GM18951 (cell line): Measurements from ENCODE around the gene LETM1.
"Not testable (repeated sequence)": the region's sequence is repeated elsewhere in the genome, so short reads cannot be mapped to it uniquely, and the experiment has no call there.

ENCODE experiments used
- POLR2A ChIP-seq: IDR thresholded peaks from 4 replicates; pipeline ENCODE4 v1.6.1; 2011; ENCODE audit warnings: mild to moderate bottlenecking; ENCODE audit not compliant: insufficient read length, insufficient read depth; ENCODE audit errors: extremely low read depth
- in situ Hi-C: fragments of 300-500 bp; cut with MboI; formaldehyde crosslinking; loops from one replicate; pipeline ENCODE4 v1.12.0; 2022; ENCODE audit warnings: low sequenced_read_pairs, mixed read lengths, inconsistent platforms; ENCODE audit not compliant: unreplicated experiment

Gene LETM1

DNA sequence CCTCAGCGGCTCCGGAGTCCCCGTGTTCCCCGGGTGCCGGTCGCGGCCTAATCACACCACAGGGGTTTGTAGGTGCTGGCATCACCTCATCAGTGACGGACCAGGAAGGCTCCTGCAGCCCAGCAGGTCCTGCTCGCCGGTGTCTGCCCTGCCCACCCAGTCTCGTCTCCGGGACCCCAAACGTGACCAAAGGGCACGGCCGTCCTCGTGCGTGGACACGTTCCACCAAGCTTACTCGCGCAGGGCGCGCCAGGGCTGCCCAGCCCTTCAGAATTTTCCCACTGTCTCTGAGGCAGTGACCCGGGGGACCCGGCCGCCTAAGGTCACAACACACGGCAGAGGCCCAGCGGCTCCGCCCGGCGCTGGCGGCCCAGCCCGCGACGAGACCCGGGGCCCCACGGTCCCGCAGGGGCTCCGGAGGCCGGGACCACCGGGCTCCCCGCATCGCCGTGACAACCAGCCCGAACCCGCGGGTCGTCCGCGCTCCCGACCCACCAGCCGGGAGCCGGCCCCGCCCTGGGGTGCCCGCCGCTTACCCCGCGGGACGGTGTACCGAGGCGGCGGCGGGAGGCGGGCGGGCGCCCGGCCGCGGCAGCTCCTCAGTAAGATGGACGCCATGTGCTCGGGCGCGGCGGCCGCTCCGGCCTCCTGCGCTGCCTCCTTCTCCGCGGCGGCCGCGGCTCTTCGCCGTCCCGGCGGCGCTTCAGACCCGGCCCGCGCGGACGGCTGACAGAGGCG lies 454 bp downstream of the LETM1 start:
- in situ Hi-C loops: no loop called here
- TF ChIP-seq POLR2A: no peak

DNA sequence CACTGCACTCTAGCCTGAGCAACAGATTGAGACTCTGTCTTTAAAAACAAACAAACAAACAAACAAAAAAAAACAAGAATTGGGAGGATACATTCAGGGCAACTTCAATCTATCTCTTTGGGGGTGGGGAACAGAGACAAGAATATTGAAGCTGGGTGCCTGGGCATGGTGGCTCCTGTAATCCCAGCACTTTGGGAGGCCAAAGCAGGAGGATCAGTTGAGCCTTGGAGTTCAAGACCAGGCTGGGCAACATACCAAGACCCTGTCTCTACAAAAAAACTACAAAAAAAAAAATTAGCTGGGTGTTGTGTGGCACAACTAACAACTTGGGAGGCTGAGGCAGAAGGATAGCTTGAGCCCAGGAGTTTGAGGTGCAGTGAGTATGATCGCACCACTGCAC lies 1.2 kb downstream of the LETM1 start:
- in situ Hi-C loops: no loop called here
- TF ChIP-seq POLR2A: no peak

DNA sequence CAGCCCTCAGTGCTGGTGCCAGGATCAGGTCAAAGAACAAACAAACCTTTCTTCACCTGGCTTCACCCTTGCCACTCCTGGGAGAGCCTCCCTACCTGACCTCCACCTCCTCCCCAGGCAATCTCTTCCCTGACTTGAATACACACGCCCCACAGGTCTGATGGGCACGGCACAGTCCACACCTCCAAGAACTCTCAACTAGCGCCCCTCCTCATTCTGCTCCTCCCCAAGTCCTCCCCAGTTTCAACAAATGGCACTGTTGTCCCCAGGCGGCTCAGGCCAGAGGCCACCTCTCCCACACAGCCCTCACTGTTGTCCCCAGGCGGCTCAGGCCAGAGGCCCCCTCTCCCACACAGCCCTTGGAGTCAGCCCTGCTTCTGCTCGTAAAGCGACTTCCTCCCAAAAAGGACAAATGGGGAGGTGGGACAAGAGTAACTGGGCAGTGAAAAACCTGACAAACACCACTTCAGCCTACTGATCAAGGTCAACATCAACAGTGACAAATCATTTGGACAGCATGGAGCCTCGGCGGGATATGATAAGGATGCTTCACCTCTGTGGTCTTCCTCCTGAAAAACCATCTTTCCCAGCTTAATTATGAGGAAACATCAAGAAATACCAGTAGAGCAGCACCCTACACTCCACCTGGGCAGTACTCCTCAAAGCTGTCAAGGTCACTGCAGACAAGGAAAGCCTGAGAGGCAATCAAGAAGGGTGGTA lies 2.9 kb downstream of the LETM1 start:
- TF ChIP-seq POLR2A: no peak
- in situ Hi-C loops: no loop called here

GRCh38 chr4:1851575-1852410 lies 4.2 kb downstream of the LETM1 start:
- in situ Hi-C loops: no loop called here
- TF ChIP-seq POLR2A: no peak

DNA sequence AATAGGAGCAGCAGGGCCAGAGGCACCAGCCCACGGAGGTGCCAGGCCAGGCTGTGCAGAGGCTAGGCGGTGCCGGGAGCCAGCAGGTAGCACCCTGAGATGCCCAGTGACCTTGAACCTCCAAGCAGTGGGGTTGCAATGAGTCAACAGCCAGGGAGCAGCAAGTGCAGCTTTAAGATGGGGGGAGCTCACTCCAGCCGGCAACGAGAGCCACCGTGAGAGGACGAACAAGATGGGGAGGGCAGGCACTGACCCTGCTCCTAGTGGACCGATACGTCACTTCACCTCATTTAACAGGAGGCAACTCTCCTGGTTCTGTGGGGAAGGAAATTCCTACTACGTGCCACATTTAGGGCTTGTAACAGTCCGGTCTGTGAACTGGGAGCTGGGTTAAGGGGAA lies 4.8 kb downstream of the LETM1 start:
- in situ Hi-C loops: no loop called here
- TF ChIP-seq POLR2A: no peak

- in situ Hi-C loops: no loop called here
- no peak for TF ChIP-seq POLR2A
Measured at GRCh38 chr4:1850276-1850675, 5.7 kb downstream of the LETM1 start.

GRCh38 chr4:1846580-1846979 lies 9.4 kb downstream of the LETM1 start:
- in situ Hi-C loops: no loop called here
- no peak for TF ChIP-seq POLR2A

GRCh38 chr4:1844618-1845017 lies 11.3 kb downstream of the LETM1 start:
- in situ Hi-C loops: not testable (repeated sequence)

- TF ChIP-seq POLR2A: no peak
- in situ Hi-C loops: no loop called here
Measured at GRCh38 chr4:1843852-1844251, 12.1 kb downstream of the LETM1 start.

GRCh38 chr4:1842993-1843448 lies 12.9 kb downstream of the LETM1 start:
- in situ Hi-C loops: no loop called here
- no peak for TF ChIP-seq POLR2A

DNA sequence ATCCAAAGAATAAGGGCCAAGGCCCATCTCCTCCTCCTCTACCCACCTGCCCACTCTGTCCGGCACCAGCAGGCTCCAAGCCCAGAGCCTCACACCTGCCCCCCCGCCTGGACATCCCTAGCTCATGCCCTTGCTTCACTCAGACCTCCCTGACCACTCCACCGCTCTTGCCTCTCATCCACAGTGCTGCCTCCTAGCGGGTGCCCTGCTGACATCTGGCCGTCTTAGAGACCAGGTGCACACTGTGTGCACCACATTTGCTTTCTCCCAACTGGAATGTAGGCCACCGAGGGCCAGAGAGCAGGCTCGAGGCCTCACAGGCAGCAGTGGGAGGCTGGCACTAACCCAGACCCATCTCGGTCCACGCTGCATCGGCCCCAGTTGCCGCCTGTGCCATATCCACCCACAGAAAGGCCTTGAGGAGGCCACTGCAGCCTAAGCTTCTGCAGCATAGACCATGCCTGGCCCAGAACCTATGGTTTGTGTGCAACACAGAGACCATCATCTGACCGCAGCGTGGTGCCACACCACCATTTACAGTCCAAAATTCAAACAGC lies 13.5 kb downstream of the LETM1 start:
- TF ChIP-seq POLR2A: no peak
- in situ Hi-C loops: no loop called here

DNA sequence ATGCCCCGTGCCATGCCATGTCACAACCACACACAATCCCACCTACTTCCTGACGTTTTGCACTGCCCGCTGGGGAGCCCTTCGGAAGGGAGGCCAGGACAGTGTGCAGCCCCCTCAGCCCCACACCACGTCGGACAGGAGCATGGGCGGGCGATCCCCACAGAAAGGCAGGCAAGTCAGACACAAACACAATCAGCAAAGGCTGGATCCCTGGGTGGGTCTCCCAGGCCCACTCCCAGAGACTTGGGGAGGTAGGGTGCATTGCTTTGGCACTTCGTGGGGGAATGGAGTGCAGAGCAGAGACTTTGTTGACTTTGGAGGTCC lies 14.1 kb downstream of the LETM1 start:
- TF ChIP-seq POLR2A: no peak
- in situ Hi-C loops: no loop called here

DNA sequence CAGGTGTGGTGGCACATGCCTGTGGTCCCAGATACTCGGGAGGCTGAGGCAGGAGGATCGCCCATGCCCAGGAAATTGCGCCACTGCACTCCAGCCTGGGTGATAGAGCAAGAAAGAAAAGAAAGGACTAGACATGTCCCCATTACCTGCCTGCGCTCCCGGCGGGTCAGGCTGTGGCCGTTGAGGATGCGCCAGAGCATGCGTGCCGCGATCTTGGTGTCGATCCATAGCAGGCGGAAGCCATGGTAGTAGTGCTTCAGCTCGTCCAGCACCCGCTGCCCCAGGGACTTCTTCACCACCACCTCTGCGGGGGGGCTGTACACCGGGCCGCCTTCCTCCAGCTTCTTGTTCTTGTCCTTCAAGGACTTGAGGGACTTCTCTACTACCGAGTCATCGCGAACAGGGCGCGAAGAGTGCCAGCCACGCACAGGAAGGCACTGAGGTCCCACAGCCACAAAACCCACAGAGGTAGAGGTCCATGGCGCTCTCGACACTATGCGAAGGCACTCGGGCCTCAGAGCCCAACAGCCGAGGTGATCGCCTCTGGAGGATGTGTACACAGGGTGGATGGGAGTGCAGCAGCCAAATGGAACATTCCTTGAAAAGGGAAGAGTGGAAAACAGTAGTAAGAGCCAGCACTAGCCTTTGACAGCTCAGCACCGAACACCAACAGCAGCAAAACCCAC lies 14.6 kb downstream of the LETM1 start:
- TF ChIP-seq POLR2A: no peak
- in situ Hi-C loops: no loop called here
